DMS153 (cell line): Measurements from ENCODE around the gene SENP7.
A peak's percentile ranks its signal among the peaks of the same experiment; 100 is the strongest.
"Not testable (repeated sequence)": the region's sequence is repeated elsewhere in the genome, so short reads cannot be mapped to it uniquely, and the experiment has no call there.

Experiments used
- DNase-seq: peaks from one replicate; lab custom pipeline; 2025; lab: John Stamatoyannopoulos, UW

Gene SENP7, protein sequence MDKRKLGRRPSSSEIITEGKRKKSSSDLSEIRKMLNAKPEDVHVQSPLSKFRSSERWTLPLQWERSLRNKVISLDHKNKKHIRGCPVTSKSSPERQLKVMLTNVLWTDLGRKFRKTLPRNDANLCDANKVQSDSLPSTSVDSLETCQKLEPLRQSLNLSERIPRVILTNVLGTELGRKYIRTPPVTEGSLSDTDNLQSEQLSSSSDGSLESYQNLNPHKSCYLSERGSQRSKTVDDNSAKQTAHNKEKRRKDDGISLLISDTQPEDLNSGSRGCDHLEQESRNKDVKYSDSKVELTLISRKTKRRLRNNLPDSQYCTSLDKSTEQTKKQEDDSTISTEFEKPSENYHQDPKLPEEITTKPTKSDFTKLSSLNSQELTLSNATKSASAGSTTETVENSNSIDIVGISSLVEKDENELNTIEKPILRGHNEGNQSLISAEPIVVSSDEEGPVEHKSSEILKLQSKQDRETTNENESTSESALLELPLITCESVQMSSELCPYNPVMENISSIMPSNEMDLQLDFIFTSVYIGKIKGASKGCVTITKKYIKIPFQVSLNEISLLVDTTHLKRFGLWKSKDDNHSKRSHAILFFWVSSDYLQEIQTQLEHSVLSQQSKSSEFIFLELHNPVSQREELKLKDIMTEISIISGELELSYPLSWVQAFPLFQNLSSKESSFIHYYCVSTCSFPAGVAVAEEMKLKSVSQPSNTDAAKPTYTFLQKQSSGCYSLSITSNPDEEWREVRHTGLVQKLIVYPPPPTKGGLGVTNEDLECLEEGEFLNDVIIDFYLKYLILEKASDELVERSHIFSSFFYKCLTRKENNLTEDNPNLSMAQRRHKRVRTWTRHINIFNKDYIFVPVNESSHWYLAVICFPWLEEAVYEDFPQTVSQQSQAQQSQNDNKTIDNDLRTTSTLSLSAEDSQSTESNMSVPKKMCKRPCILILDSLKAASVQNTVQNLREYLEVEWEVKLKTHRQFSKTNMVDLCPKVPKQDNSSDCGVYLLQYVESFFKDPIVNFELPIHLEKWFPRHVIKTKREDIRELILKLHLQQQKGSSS

DNA sequence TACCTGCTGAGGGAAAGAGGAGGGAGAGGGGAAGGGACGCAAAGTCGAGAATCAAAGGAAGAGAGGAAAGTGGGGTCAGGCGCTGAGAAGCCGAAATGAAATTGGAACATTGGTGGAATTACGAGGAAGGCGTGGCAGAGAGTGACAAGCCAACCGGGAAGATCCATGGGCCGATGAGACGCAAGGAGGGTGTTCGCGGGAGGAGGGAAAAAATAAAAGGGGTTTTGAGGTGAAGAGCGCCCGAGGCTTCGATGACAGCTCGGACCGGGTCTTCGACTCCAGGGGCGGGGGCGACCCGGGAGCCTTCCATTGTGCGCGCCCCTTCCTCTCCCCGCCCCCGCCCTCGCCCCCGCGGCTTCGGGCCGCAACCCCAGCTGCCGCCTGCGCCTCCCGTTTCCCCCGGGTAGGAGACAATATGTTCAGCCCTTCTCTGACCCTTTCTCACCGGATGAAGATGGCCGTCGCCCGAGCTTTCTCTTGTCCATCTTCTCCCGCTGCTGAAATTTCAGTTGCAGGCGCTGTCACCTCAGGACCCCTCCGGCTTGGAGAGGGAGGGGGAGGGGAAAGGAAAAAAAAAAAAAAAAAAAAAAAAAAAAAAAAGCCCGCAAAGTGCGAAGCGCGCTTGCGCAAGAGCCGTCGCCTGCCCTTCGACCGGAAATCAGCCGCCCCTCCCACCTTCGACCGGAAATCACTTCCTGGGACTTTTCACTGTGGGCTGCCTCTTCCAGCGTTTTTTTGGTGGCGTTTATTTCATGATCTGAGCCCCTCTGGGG lies at the start of gene SENP7:
Gene SENP7 (minus strand): TSS at position 567 of the 773 bp plus-strand sequence. CDS start 82 bp downstream, at position 485.
- peak; percentile 63 for DNase-seq

DNA sequence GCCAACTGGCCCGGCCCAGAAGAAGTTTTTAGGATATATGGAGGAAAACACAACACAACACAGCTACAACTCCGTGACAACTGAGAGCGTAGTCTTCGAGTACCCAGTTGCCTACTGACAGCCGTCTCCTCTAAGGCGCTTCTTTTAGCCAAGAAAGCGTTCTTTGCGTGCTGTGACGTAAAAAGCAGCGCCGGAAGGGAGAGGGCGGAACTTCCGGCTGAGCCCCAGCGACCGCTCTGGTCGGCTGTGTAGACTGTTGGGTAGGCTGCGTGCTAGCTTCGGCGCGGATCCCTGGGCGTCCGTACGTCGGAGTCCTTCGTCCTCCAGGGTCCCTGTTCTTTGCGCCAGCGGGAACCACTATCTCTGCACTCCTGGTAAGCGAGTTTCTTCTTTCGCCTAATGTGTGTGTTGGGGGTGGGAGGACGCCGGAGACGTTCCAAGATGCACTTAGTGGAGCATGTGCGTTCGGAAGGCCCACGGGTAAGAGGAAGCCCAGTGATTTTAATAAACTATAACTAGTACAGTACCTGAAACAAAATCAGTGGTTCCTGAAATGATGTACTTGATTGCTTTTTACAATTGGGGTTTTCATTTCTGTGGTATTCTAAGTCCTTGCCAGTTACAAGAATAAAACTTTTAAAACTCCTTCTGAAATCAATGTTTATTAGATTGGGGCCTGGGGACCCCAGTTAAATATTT lies 48.8 kb upstream of the SENP7 start, which contains the start of gene TRMT10C:
Gene TRMT10C (plus strand): TSS at position 239 of the 699 bp plus-strand sequence. CDS start 2,914 bp downstream, outside the sequence.
- peak; percentile 78 for DNase-seq

DNA sequence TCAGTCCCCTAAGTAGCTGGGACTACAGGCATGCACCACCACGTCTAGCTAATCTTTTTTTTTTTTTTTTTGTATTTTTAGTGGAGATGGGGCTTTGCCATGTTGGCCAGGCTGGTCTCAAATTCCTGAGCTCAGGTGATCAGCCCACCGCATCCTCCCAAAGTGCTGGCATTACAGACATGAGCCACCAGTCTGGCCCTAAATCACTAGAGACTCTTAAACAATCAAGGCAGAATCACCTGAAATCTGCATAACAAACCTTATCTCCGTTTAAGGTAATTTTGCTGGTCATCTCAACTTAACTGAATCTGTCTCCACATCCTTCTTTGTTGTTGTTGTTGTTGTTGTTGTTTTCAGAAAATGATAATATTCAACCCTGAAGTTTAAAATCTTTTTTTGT lies 43.1 kb upstream of the SENP7 start:
- no peak for DNase-seq

DNA sequence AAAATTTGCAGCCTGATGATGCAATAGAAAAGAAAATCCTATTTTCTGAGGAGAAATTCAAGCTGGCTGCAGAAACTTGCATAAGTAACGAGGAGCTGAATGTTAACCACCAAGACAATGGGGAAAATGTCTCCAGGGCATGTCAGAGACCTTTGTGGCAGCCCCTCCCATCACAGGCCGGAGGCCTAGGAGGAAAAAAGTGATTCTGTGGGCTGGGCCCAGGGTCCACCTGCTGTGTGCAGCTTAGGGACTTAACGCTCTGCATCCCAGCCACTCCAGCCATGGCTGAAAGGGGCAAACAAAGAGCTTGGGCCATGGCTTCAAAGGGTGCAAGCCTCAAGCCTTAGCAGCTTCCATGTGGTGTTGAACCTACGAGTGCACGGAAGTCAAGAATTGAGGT lies 40.4 kb upstream of the SENP7 start:
- not testable (repeated sequence) for DNase-seq

DNA sequence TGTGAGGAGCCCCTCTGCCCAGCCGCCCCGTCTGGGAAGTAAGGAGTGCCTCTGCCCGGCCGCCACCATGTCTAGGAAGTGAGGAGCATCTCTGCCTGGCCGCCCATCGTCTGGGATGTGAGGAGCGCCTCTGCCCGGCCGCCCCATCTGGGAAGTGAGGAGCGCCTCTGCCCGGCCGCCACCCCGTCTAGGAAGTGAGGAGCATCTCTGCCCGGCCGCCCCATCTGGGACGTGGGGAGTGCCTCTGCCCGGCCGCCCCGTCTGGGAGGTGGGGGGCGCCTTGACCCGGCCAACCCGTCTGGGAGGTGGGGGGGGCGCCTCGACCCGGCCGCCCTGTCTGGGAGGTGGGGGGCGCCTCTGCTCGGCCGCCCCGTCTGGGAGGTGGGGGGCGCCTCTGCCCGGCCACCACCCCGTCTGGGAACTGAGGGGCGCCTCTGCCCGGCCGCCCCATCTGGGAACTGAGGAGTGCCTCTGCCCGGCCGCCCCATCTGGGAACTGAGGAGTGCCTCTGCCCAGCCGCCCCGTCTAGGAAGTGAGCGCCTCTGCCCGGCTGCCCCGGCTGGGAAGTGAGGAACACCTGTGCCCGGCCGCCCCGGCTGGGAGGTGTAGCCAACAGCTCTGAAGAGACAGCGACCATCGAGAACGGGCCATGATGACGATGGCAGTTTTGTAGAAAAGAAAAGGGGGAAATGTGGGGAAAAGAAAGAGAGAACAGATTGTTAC lies 38.5 kb upstream of the SENP7 start:
- DNase-seq: not testable (repeated sequence)

DNA sequence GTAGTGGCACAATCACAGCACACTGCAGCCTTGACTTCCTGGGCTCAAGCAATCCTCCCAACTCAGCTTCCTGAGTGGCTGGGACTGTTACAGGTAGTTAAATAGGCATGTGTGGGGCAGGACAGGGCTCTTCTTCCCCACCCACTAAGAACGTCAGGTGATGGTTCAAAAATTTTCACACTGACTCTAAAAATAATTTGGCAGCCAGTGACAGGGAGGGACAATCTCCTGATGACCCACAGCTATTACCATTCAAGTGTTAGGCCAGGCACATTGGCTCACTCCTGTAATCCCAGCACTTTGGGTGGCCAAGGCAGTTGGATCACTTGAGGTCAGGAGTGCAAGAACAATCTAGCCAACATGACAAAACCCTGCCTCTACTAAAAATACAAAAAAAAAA lies 36.5 kb upstream of the SENP7 start:
- no peak for DNase-seq

DNA sequence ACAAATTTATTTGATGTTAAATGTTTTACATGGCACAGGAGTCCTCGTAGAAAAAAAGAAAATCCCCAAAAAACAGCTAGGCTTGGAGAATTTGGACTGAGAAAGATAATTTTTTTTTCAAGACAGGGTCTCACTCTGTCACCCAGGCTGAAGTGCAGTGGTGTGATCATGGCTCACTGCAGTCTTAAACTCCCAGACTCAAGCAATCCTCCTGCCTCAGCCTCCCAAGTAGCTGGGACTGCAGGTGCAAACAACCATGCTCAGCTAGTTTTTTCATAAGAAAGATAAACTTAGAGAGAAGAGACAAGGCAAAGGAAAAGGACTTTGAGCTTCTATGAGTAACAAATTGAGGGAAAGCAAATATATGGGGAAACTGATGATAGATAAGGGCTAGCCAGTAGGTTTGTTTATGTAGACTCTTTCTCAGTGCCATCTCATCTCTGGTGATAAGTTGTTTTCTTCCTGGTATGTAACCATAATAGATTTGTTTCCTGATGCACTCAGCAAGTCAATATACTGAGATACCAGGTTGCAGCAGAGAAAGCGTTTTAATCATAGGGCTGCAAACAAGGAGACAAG lies 35.6 kb upstream of the SENP7 start:
- no peak for DNase-seq

DNA sequence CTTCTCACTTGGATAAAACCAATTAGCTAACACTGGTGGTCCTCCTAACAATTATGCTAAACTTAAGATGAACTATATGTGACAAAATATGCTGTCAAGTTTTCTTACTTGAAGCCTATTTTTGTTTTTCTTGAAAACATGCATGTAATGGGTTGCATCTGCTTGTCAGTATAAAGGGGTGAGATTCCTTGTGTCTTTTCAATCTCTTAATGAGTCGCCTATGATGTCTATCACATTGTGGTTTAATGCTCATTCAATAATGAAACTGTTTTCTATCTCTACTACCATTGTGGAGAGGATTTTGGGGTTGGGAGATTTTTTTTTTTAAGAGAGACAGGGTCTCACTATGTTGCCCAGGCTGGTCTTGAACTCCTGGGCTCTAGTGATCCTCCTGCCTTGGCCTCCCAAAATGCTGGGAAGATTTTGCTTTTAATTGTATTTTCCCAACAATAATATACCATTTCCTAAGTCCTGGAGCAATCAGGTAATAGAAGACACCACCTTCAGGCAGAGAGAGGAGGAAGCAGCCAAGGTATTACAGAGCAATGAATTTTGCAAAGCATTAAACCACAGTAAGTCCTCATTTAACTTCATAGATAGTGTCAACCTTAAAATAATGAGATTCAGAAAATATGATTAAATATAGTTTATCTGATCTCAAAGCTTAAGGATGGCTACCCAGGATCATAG lies 31.3 kb upstream of the SENP7 start:
- DNase-seq: no peak

DNA sequence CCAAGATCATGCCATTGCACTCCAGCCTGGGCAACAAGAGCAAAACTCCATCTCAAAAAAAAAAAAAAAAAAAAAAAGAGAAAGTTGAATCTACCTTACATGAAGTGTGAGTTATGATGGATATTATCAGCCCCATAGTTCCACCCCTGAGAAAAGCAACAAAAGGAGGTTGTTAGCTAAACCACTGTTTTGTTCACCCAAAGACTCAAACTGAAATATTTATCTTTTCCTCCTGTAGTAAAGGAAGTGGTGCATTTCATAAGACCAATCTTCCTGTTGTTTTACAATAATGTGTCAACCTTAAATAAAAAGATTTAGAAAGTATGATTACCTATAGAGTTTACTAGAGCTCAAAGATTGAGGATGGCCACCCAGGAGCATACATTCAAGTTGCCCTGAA lies 29.9 kb upstream of the SENP7 start:
- no peak for DNase-seq

DNA sequence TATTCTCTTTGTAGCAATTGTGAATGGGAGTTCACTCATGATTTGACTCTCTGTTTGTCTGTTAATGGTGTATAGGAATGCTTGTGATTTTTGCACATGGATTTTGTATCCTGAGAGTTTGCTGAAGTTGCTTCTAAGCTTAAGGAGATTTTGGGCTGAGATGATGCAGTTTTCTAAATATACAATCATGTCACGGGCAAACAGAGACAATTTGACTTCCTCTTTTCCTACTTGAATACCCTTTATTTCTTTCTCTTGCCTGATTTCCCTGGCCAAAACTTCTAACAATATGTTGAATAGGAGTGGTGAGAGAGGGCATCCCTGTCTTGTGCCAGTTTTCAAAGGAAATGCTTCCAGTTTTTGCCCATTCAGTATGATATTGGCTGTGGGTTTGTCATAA lies 23.9 kb upstream of the SENP7 start:
- not testable (repeated sequence) for DNase-seq

DNA sequence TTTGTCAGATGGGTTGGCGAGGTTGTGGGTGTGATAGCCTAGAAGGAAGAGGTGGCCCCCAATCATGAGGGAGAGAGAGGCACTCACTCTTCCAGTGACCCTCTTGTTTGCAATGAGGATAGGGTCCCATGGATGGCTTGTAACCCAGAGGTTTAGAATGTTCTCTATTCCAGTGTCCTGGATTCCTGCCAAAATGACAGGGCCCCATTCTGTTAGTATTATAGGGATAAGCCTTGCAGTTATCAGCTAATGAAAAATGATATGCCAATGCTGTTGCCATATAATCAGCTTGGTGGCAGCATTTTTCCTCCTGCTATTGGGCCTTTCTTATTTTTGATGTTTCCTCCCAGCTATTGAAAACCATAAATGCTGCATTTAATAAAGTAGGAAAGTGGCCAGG lies 23.3 kb upstream of the SENP7 start:
- DNase-seq: no peak

DNA sequence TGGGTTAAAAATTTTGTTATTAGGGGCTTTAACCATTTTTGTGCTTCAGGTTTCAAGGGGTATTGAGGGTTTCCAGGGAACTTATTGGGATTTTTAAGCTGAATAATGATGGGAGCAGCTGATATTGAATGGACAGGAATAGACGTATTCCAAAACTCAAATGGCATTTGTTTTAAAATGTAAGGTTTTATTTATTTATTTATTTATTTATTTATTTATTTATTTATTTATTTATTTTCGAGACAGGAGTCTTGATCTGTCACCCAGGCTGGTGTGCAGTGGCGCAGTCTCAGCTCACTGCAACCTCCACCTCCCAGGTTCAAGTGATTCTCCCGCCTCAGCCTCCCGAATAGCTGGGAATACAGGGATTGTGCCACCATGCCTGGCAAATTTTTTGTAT lies 22.2 kb upstream of the SENP7 start:
- no peak for DNase-seq

DNA sequence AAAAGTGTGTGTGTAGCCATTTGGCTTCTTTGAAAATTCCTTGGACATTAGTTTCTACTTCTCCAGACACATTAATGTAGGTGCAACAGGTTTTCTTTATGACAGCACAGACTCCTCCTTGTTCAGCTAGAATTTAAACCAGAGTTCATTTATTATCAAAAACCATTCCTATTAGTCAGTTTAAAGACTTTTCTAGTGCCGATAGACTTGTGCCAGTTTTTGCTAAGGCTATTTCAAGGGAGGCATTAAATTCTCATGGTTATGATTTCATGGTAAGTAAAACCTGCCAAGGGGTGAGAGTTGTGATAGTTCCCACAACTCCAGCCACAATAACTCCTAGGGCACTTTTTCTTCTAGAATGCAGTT lies 20.6 kb upstream of the SENP7 start:
- DNase-seq: no peak

DNA sequence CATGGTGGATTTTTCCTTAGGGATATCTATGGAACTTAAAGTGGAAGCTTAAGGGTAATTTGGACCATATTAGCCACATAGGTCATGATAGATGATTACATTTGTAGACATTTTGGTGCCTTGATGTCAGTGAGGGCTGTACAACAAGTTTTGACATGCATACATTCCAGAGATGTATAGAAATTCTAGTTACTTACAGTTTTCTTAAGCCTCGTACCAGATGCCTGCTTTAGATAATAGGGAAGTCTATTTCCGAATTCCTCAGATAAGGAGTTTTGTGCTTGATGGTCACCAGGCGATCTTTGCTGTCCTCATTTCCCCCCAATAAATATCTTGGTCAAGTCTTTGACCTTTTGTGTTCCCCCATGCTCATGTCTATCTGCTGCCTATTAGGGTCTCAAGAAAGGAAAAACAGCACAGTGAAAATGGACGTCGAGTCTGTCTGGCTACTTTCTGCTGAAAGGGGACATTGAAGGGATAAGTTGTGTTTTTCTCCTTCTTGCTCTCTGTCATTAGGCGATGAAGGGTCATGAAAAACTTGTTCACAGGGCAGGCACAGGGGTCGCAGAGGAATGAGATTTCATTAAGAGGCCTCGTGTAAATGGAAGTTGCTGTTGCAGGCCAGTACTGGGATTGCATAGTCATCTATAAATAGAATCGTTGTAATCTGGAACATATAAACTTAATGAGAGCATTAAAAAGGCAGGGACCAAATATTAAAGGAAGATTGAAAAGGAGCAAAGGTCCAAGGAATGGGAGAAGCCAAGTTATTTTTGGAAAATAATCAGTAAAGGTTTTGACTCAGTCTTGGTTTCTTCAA lies 20.0 kb upstream of the SENP7 start:
- DNase-seq: no peak

DNA sequence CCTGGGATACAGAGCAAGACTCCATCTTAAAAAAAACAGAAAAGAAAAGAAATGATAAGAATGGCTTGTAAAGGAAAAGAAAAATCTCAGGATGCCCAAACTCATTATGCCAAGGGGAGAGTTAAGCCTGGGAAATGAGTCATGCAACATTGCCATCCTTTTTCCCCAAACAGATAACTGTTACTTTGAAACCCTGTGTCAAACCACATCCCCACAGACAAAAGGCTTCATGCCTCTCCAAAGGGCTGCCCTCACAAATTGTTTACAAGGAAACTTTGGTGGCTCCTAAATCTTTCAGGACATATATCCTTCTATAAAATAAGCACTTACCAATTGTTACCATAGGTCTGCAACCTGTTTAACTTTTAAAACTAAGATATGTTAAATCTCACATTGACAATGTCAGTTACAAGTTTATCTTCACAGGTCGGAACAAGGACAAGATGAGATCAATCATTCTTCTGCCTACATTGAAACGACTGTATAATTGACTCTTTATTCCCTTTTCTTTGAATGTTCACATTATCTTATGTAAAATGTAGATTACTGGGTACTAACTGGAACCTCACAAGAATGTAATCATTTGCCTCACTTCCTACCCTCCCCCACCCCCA lies 18.6 kb upstream of the SENP7 start:
- DNase-seq: no peak

DNA sequence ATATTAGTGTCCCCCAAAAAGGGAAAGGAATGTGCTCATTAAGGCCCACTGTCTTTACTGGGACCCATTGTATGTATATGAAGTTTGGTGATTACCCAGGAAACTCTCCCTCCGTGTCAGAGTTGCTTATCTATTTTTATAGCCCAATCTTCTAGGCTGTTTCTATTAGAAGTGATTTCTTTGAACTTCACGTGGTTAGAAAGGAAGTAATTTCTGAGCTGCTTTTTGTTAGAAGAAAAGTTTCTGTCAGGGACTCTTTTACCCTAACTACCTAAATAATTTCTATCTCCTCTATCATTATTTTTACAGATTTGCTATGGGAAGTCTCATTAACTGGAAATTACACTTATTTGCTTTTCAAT lies 17.7 kb upstream of the SENP7 start:
- DNase-seq: no peak

DNA sequence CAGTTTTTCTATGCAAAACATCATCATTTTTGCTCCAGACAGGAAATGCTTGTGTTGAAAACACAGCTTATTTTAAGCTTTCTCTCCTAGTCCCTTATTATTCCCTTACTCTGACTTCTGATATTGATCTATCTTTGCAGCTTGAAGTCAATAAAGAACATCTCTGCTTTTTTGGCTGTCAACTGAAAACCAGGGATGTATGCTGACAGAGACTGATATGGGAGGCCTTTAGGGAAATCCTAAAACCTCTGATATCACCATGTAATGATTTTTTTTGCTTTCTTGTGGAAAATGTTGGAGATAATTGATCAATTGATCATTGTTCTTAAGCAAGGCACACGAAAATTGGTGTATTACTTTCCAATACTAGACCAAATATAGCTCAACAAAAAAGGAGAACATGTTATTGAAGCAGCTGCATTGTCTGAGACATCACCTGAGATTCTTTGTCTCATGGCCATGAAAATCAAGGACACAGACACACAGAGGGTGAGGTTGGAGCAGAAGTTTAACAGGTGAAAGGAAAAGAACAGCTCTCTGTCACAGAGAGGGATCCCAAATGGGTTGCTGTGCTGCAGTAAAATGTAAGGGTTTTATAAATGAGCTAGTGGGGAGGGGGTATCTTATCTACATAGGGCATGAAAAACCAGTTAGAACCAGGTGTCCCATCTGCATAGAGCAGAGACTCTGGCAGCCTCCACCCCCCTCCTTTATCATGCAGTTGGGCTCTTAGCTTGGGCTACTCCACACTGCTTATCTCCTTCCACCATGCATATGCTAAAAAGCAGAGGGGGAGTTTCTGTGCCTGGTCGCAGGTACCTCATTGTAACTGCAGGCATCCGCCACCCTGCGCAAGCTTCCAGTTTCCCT lies 17.0 kb upstream of the SENP7 start:
- DNase-seq: no peak
